Fibroblast of villous mesenchyme (primary cell): Measurements from ENCODE around the gene DNAJB2. TPM values are rescaled to one million over a fixed set of nuclear protein-coding genes. Genes with fewer than 3 reads are reported as not detected.
A peak's percentile ranks its signal among the peaks of the same experiment; 100 is the strongest.

Experiments used
- DNase-seq: peaks from one replicate; pipeline ENCODE4 v3.0.0-alpha.2; 2010; ENCODE audit warnings: low read depth
- H3K4me3 ChIP-seq: 2 replicates; pipeline ENCODE4 v1.5.1; 2011; ENCODE audit warnings: low read depth, mild to moderate bottlenecking, low read length
- total RNA-seq: library from RNA; depleted of rRNA; stranded (reverse); fragments of >200 nt; gene quantifications from 2 replicates; pipeline ENCODE4 v1.2.3, GENCODE V29; 2012
- TF ChIP-seq, protein P1 (sequence below): IDR thresholded peaks from 2 replicates; pipeline ENCODE4 v1.5.1; 2012; ENCODE audit warnings: low read depth, mild to moderate bottlenecking, low read length; ENCODE audit not compliant: insufficient read depth

DNAJB2 gene
- total RNA-seq, 1 donor = 33.7 TPM

DNA sequence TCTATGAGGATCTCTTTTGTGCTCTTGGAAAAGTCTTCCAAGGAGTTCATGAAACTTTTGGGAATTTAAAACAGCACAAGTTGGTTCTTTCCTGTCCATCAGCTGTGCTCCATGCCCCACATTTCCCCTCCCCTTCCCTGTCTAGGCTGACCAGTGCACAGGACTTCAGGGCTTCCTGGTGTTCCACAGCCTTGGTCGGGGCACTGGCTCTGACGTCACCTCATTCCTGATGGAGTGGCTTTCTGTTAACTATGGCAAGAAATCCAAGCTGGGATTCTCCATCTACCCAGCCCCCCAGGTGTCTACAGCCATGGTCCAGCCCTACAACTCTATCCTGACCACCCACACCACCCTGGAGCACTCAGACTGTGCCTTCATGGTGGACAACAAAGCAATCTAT, 8.1 kb upstream of the DNAJB2 start:
- no peak for DNase-seq
- TF ChIP-seq, protein P1, sequence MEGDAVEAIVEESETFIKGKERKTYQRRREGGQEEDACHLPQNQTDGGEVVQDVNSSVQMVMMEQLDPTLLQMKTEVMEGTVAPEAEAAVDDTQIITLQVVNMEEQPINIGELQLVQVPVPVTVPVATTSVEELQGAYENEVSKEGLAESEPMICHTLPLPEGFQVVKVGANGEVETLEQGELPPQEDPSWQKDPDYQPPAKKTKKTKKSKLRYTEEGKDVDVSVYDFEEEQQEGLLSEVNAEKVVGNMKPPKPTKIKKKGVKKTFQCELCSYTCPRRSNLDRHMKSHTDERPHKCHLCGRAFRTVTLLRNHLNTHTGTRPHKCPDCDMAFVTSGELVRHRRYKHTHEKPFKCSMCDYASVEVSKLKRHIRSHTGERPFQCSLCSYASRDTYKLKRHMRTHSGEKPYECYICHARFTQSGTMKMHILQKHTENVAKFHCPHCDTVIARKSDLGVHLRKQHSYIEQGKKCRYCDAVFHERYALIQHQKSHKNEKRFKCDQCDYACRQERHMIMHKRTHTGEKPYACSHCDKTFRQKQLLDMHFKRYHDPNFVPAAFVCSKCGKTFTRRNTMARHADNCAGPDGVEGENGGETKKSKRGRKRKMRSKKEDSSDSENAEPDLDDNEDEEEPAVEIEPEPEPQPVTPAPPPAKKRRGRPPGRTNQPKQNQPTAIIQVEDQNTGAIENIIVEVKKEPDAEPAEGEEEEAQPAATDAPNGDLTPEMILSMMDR = no peak
- no peak overlapping the region for H3K4me3 ChIP-seq

- DNase-seq = no peak
- no peak overlapping the region for H3K4me3 ChIP-seq
- TF ChIP-seq, protein P1 = no peak
These were observed 6.8 kb upstream of the DNAJB2 start for GRCh38 chr2:219272356-219272755.

- TF ChIP-seq, protein P1 = no peak
- DNase-seq = peak; percentile 50
- H3K4me3 ChIP-seq = no peak overlapping the region
These were observed 6.2 kb upstream of the DNAJB2 start for GRCh38 chr2:219272995-219273394.

DNA sequence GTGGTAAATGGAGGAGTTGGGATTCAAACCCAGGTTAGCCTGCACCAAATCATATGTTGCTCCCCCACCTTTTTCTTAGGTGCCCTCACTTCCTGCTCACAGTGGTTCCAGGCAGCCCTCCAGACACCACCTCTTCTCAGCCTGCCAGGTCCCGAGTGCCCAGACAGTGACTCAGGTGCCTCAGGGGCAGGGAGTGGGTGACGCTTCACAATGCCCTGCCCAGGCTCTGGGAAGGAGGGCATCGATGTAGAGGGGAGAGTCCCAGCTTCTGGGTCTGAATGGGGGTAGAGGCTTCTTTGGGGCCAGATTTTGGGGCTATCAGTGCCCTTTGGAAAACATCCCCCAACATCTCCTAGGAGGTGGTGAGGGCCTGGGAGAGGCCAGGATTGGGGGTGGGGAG, 5.2 kb upstream of the DNAJB2 start:
- TF ChIP-seq, protein P1 = no peak
- no peak for DNase-seq
- no peak overlapping the region for H3K4me3 ChIP-seq

GRCh38 chr2:219274361-219274921, 4.7 kb upstream of the DNAJB2 start:
- TF ChIP-seq, protein P1 = no peak
- no peak overlapping the region for H3K4me3 ChIP-seq
- DNase-seq = peak; percentile 75

GRCh38 chr2:219277703-219278654, 1.2 kb upstream of the DNAJB2 start:
- DNase-seq = peak; percentile 83
- H3K4me3 ChIP-seq = no peak overlapping the region
- TF ChIP-seq, protein P1 = peak; percentile 96
